Heart right ventricle (tissue), 16 donors: ENCODE measurements around the gene SPRR2G. TPM values are rescaled to one million over a fixed set of nuclear protein-coding genes. Genes with fewer than 3 reads are reported as not detected.
"Not testable (repeated sequence)": the region's sequence is repeated elsewhere in the genome, so short reads cannot be mapped to it uniquely, and the experiment has no call there.

Experiments
- ATAC-seq, 8 donors: fragments of 200-7000 bp; cut with Tn5 transposase; one replicate each; pipeline ENCODE4 v1.9.1; 2020; ENCODE audit warnings: mild to moderate bottlenecking in 8 of 8, moderate library complexity in 8 of 8, moderate number of reproducible peaks in 1 of 8
- DNase-seq, 2 donors: peaks; one replicate each; pipeline ENCODE4 v3.0.0-alpha.2; 2020
- H3K27ac ChIP-seq, 10 donors: fragments of 200-600 bp; sonication (generic) in 2 of 10; one replicate each; pipeline versions ENCODE4 v1.5.0 to v1.8.0; 2020 to 2022; ENCODE audit warnings: mild to moderate bottlenecking in 3 of 10
- H3K27me3 ChIP-seq, 7 donors: fragments of 200-600 bp; one replicate each; pipeline ENCODE4 v1.8.0; 2021 to 2022; ENCODE audit warnings: mild to moderate bottlenecking in 2 of 7
- H3K36me3 ChIP-seq, 9 donors: fragments of 200-600 bp; sonication (generic) in 1 of 9; one replicate each; pipeline versions ENCODE4 v1.5.0 to v1.8.0; 2020 to 2022; ENCODE audit warnings: mild to moderate bottlenecking in 2 of 9
- H3K4me1 ChIP-seq, 9 donors: fragments of 200-600 bp; sonication (generic) in 1 of 9; one replicate each; pipeline versions ENCODE4 v1.5.0 to v1.8.0; 2020 to 2022; ENCODE audit warnings: mild to moderate bottlenecking in 4 of 9
- H3K4me3 ChIP-seq, 10 donors: fragments of 200-600 bp; sonication (generic) in 2 of 10; one replicate each; pipeline versions ENCODE4 v1.5.0 to v1.8.0; 2020 to 2022; ENCODE audit warnings: mild to moderate bottlenecking in 7 of 10, moderate library complexity in 2 of 10
- H3K9me3 ChIP-seq, 11 donors: fragments of 200-600 bp in 10 of 11; sonication (generic) in 2 of 11; one replicate each; pipeline versions ENCODE4 v1.5.0 to v1.8.0; 2013 to 2022; ENCODE audit warnings: mild to moderate bottlenecking in 2 of 11, control low read depth in 1 of 11, moderate library complexity in 1 of 11
- CTCF ChIP-seq, 9 donors: fragments of 200-600 bp; sonication (generic) in 2 of 9; IDR thresholded peaks; one replicate each; pipeline versions ENCODE4 v1.5.0 to v1.8.0; 2021 to 2022; ENCODE audit warnings: antibody characterized with exemption in 9 of 9, mild to moderate bottlenecking in 5 of 9, moderate library complexity in 1 of 9
- WGBS, 2 donors: extraction: QIAGEN DNeasy Blood & Tissue Kit; methylation state at CpG; one replicate each; pipeline ENCODE4 v1.1.7; 2013; ENCODE audit warnings: inconsistent platforms in 1 of 2; 5-methylcytosine and 5-hydroxymethylcytosine counted together
- intact Hi-C, 10 donors: fragments of 100-400 bp; cut with DNase I; formaldehyde crosslinking; loops; one replicate each; pipeline versions ENCODE4 v1.11.1 to v1.14.2; 2022
- polyA plus RNA-seq, 2 donors: library from polyadenylated mRNA; stranded (reverse); fragments of 200-250 nt; gene quantifications; one replicate each; pipeline ENCODE4 v1.2.3, GENCODE V29; 2013
- total RNA-seq, 10 donors: library from RNA; stranded (reverse); fragmentation: NEBNext Ultra II Directional in 3 of 10; extraction: Animal tissue kit (Norgen Biotek cat#: 25700) in 3 of 10; gene quantifications; one replicate each; pipeline versions ENCODE4 v1.2.1 to v1.2.4, GENCODE V29; 2021 to 2023
- donor health status: Arrhythmogenic right ventricular cardiomyopathy.
- donor health status: ischemic (EF 13 %, LVEDD 7.1; RV severe dilation, severe dysfunction).
- donor health status: healthy with polysubstance abuse.
- donor health status: DM: no; HTN: yes; CAD: no.
- donor health status: DM: no; HTN: no; CAD: no.
- donor health status: ischemic (EF 25% LVEDD 6.9; RV normal size, moderate dysfunction).
- donor health status: ischemic (EF 25% LVEDD 5.7; RV mildly dilated, moderate dysfunction).
- donor health status: healthy.
- donor health status: DM: yes; HTN: yes; CAD: no.
- donor health status: Ischemic cardiomyopathy.
- donor health status: ischemic (EF 35%, LVEDD 5.7; RV mildly dilated, moderate dysfunction).
- donor health status: nonischemic (EF 11% LVEDD 7.7; RV severe dilation, severe dysfunction).
- donor health status: DM: yes; HTN: yes; CAD: no.
- donor health status: PGD.
- donor health status: ischemic (EF 29% LVEDD 5.4; RV normal size, mild dysfunction).
- donor health status: nonischemic (EF 23%, LVEDD 6.1; RV moderate dilation, normal function).

Gene SPRR2G
- total and polyA plus RNA-seq, 12 donors, result not detected

GRCh38 chr1:153190373-153190772 is 39.7 kb upstream of the SPRR2G start:
- Histone ChIP-seq H3K36me3 (no peaks in the 10 kb centered on the region), H3K9me3 (peaks cover 0 to 16% (median 0%) of the 10 kb centered on the region in 11 donors), H3K4me1 (no peaks in the 10 kb centered on the region), H3K27me3 (peaks cover 0 to 40% (median 9%) of the 10 kb centered on the region in 7 donors), H3K27ac (no peak overlapping the region), H3K4me3 (no peak overlapping the region)
- intact Hi-C loops, result no loop called here
- 11 to 14% methylated on average over 3 of the region's 3 CpGs for WGBS, 2 donors
- DNase-seq (no peak), ATAC-seq (no peak)
- no peak for TF ChIP-seq CTCF (IDR thresholded peaks at IDR 0.05)

GRCh38 chr1:153188301-153188700 is 37.6 kb upstream of the SPRR2G start:
- ATAC-seq, DNase-seq, intact Hi-C loops, H3K4me1 ChIP-seq, H3K36me3 ChIP-seq, H3K27ac ChIP-seq, H3K4me3 ChIP-seq: not testable (repeated sequence)
- 73 to 74% methylated on average over 4 of the region's 4 CpGs for WGBS, 2 donors
- H3K27me3 ChIP-seq, result peaks cover 0 to 35% (median 9%) of the 10 kb centered on the region in 7 donors
- H3K9me3 ChIP-seq, result peaks cover 0 to 34% (median 6%) of the 10 kb centered on the region in 11 donors

GRCh38 chr1:153180556-153180955 is 29.9 kb upstream of the SPRR2G start:
- no peak for TF ChIP-seq CTCF (IDR thresholded peaks at IDR 0.05)
- Histone ChIP-seq H3K9me3 (peaks cover 0 to 31% (median 0%) of the 10 kb centered on the region in 11 donors), H3K36me3 (no peaks in the 10 kb centered on the region), H3K4me1 (no peaks in the 10 kb centered on the region), H3K27ac (no peak overlapping the region), H3K27me3 (peaks cover 0 to 12% (median 0%) of the 10 kb centered on the region in 7 donors), H3K4me3 (no peak overlapping the region)
- DNase-seq, result no peak
- intact Hi-C loops, result no loop called here
- ATAC-seq, result no peak
- WGBS, 2 donors, result 68 to 77% methylated on average over 4 of the region's 4 CpGs

- H3K4me3 ChIP-seq, result no peak overlapping the region
- H3K27ac ChIP-seq, result no peak overlapping the region
- H3K27me3 ChIP-seq, result peaks cover 0 to 12% (median 0%) of the 10 kb centered on the region in 7 donors
- ATAC-seq (no peak), DNase-seq (no peak)
- no peaks in the 10 kb centered on the region for H3K36me3 ChIP-seq
- TF ChIP-seq CTCF (IDR thresholded peaks at IDR 0.05), result no peak
- peaks cover 0 to 17% (median 0%) of the 10 kb centered on the region in 11 donors for H3K9me3 ChIP-seq
- intact Hi-C loops, result no loop called here
- H3K4me1 ChIP-seq, result no peaks in the 10 kb centered on the region
These were observed 28.2 kb upstream of the SPRR2G start for GRCh38 chr1:153178922-153179321.

GRCh38 chr1:153174624-153175023 is 23.9 kb upstream of the SPRR2G start:
- H3K9me3 ChIP-seq, result peaks cover 0 to 6% (median 0%) of the 10 kb centered on the region in 11 donors
- no peaks in the 10 kb centered on the region for H3K27me3 ChIP-seq
- H3K4me3 ChIP-seq, result no peak overlapping the region
- H3K4me1 ChIP-seq, result no peaks in the 10 kb centered on the region
- intact Hi-C loops, result no loop called here
- no peaks in the 10 kb centered on the region for H3K36me3 ChIP-seq
- ATAC-seq (no peak), DNase-seq (no peak)
- H3K27ac ChIP-seq, result no peak overlapping the region
- TF ChIP-seq CTCF (IDR thresholded peaks at IDR 0.05), result no peak
